GM21526 (cell line): ENCODE data around the gene C1orf105.
"Not testable (repeated sequence)": the region's sequence is repeated elsewhere in the genome, so short reads cannot be mapped to it uniquely, and the experiment has no call there.

Experiments
- ATAC-seq: cut with Tn5 transposase; IDR thresholded peaks from one replicate; pipeline ENCODE4 v1.9.1; 2021; ENCODE audit warnings: moderate library complexity; ENCODE audit not compliant: unreplicated experiment, low FRiP score

The C1orf105 gene

GRCh38 chr1:172423336-172423735 lies 2.9 kb downstream of the C1orf105 start:
- ATAC-seq: no peak

DNA sequence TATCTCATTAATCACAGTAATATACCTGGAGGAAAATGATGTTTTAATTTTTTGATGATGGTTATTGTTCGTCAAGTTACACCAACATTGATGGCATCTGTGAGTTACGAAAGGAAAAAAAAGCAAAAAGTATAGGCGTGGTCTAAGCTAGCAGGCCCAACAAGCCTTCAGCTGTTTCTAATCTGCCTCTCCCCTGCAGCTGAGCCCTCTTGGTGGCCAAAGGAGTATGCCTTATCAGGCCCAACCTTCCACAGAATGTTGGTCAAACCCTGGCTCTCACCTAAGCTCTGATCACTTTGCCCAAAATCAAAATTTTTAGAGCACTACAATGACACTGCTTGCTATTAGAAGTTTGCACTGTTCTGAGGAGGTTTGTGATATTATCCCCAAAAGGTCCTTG lies 4.9 kb downstream of the C1orf105 start:
- ATAC-seq: no peak

GRCh38 chr1:172427191-172427590 lies 6.7 kb downstream of the C1orf105 start:
- ATAC-seq: no peak

DNA sequence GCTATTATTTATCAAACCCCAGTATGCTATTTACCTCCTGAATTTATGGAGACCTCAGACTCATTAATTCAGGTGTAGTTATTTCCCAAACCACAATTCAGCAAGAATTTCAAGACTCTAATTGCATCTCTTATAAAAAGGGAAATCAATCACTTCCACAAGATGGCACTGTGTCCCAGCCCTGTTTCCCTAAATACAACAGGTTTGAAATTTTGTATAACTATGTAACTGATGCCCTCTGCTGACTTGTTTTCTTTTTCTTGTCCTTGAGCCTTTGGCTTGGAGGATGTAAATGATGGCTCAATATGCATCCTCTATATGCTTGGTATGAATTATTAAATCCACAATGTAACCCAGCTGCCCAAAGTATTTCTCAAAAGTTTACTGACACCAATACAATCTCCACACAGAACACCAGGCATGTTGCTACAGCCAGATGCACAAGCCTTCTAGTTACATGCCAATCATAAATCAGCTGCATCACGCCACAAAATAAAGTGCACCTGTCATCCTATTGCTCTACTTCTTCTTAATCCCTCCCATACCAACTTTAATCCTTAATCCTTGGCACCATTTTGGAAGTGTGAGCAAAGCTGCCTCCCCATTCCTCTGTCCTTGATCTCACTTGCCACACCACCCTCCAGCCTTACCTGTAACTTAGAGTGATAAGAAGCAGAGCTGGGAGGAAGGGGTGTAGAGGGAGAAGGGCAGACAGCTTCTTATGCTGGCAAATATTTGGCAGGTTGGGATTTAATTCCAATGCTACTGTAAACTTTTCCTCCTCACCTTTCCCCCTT lies 9.0 kb downstream of the C1orf105 start:
- ATAC-seq: no peak

DNA sequence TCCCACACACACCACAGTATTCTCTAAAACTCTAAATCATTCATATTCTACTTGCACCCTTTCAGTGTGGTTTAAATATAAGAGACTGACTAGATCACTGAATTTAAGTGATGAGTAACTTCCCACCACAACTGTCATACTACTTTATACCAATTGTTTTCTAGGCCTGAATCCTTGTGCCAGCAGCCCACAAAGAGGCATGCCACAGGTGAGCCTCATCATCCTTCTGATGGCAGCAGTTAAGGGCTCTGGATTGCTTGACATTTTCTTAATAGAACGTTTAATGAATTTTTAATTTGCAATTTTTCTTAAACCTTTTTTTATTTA lies 9.6 kb downstream of the C1orf105 start:
- no peak for ATAC-seq

DNA sequence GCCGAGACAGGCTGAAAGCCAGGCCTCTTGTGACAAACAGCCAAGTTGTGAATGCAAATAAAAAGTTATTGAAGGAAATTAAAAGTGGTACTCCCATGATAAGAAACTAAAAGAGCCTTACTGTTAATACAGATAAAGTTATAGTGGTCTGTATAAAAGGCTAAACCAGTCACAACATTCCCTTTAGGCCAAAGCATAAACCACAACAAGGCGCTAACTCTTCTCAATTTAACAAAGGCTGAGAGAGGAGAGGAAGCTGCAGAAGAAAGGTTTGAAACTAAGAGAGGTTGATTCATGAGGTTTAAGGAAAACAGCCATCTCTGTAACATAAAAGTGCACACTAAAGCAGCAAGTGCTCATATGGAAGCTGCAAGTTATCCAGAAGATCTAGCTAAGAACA lies 10.7 kb downstream of the C1orf105 start:
- no peak for ATAC-seq

GRCh38 chr1:172431721-172432192 lies 11.3 kb downstream of the C1orf105 start:
- ATAC-seq: no peak

GRCh38 chr1:172437183-172437582 lies 16.7 kb downstream of the C1orf105 start:
- not testable (repeated sequence) for ATAC-seq

GRCh38 chr1:172442404-172442803 lies 21.9 kb downstream of the C1orf105 start:
- no peak for ATAC-seq

DNA sequence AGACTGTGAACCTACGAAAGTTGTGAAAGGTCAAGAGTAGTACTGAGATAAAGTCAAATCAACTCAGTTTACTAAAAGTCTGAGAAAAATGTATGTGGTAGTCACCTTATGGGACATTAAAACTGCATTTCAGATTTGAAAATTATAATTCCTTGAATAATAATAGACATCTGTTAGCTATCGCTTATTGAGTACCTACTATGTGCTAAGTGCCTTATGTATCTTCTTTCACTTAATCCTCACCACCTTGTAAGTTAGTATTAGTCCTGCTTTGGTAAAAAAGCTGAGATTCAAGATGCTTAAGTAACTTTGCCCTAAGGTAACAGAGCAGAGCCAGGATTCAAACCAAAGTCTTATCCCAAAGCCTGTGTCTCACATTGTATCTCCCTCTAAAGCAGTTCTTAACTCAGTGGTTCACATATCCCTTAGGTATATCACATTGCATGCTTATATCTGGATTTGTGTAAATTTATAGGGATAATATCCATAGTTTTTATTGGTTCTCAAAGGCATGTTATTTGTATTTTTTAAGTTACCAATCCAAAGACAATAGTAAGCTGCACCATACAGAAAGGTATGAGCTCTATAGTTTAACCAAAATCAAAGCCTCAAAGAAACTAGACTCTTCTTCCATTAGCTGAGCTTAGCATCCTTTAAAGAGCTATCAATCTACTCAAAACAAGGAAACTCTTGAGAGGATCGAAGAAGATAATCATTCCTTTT lies 22.5 kb downstream of the C1orf105 start:
- no peak for ATAC-seq

DNA sequence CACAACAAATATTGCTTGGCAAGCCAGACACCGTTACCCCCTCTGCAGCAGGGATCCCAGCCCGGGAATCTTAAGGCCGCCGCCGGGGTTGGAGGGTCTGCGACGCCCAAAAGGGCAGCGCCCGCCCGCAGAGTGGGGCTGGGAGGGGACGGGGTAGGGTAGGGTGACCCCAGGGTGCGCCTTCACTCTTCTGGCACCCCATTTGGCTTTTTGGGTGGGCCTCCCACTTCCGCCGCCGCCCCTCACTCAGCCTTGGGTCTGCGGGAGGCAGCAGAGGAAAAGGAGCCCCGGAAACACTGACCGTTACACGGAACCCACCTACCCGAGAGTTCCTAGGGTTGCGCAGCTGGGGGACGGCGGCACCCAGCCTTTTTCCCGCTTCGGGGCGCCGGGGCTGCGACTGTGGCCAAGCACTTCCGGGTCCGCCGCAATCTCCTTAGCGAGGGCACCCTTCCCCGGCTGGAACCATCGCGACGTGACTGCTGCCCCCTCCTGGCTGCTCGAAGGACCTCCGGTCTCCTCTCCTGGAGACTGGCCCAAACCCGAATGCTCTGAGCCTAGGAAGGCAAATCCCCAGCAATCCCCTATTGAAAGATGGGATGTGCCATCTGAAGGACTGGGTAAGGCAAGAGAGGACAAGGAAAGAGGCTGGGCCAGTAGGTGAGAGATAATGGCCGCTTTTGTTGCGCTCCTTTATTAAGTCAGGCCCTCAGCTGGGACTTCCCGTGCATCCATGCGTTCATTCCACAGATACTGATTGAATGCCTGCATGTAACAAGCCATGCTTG lies 23.4 kb downstream of the C1orf105 start, which contains the start of gene PIGC:
Gene PIGC, minus strand, starts transcription at position 404 of the 788 bp plus-strand sequence. CDS start 1,447 bp downstream, outside the sequence.
- ATAC-seq: peak; percentile 99

GRCh38 chr1:172446547-172446946 lies 26.1 kb downstream of the C1orf105 start:
- no peak for ATAC-seq

DNA sequence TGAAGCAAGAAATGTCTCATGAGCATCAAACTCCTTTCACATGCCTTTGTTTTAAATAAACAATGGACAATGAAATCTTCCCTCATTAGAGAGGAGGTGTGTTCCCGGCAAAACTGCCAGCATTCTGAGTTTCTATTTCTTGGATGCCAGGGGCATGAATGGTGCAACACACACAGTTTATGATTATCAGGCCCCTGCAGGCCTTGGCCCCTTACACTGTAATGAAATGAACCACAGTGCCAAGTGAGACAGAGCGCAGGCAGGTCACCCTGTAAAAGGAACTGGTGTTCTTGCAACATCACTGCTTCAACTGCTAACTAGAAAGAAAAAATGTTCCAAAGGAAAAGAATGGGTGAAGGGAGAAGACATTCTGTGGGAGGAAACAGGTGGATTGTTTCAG lies 27.2 kb downstream of the C1orf105 start:
- ATAC-seq: no peak

- no peak for ATAC-seq
Observed at GRCh38 chr1:172448995-172449584, 28.6 kb downstream of the C1orf105 start.

- peak; percentile 86 for ATAC-seq
Observed at GRCh38 chr1:172449585-172450523, 29.4 kb downstream of the C1orf105 start.

- ATAC-seq: no peak
Observed at GRCh38 chr1:172450524-172450885, 30.0 kb downstream of the C1orf105 start.

GRCh38 chr1:172451002-172451443 lies 30.5 kb downstream of the C1orf105 start:
- ATAC-seq: no peak

DNA sequence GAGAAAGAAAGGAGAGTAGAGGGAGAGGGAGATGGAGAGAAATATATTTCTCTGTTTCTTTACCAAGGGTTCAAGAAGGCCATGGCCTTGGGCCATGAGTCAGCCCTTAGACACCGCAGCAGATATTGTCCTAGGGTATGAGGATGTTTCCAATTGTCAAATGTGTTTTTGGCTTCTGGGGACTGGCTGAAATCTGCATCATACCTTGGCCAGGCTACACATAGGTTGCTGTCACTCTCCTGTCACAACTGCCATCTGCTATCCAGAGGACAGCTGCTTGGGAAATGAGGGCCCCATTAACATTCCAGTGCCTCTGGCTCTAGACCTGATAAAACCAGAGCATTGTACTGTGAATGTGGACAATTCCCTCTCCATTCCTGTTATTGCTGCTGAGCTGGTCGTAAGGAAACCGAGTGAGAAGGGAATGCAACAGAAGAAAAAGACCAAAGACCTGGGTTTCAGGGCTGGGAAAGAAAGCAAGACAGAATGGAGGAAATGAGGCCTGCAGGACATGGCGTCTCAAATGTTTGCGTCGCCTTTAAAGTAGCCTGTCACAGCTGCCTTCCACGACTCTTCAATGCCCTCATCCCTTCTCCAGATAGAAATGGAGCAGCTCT lies 32.2 kb downstream of the C1orf105 start:
- ATAC-seq: no peak

DNA sequence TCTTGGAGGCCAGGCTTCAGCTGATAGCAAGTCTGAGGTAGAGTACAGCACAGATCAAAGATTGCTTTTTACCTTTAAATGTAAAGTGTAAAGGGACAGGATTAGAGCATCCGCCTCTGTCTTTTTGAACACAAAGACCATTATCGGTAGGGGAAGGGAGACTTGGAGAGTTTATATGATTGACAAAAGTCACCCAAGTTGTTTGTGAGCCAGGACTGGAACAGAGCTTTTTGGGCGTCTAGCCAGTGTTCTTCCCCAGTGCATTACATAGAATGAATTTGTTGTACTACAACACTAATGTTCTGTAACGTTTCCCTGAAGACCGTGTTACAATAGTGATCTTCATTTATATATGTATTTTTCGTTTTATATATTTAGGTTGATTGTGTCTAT lies 32.7 kb downstream of the C1orf105 start:
- no peak for ATAC-seq
